ENCODE data around the gene C2orf76. TPM values are rescaled to one million over a fixed set of nuclear protein-coding genes. Genes with fewer than 3 reads are reported as not detected.
"Not testable (repeated sequence)": the region's sequence is repeated elsewhere in the genome, so short reads cannot be mapped to it uniquely, and the experiment has no call there.

C2orf76 gene
- total RNA-seq, 1 donor from 2014 or later = 3.0 TPM

DNA sequence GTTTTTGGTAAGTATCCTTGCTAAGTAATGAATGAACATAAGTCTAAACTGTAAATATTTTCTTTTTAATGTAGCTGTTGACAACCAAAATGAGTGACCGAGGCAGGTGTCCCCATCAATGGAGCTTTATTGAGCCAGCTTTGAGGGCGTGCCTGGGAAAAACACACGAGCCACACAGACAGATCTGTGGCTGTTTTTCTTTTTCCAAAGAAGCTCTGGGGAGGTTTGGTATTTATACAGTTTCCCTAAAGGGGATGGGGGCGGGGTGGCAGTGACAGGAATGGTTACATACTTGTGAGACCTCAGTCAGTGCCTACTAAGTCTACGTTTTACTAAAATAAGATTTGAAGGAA, 11.3 kb upstream of the C2orf76 start:
- no peak for DNase-seq (ENCODE audit: low spot score)
- no peak for ATAC-seq

GRCh38 chr2:119377294-119377992, 10.8 kb upstream of the C2orf76 start:
- ATAC-seq (no peak), DNase-seq (ENCODE audit: low spot score) (no peak)

GRCh38 chr2:119376810-119377209, 10.2 kb upstream of the C2orf76 start:
- DNase-seq (ENCODE audit: low spot score) (no peak), ATAC-seq (peak; percentile 23)

GRCh38 chr2:119376406-119376805, 9.8 kb upstream of the C2orf76 start:
- ATAC-seq; DNase-seq (ENCODE audit: low spot score): not testable (repeated sequence)

- DNase-seq (ENCODE audit: low spot score); ATAC-seq: not testable (repeated sequence)
Observed at GRCh38 chr2:119373907-119374745, 7.5 kb upstream of the C2orf76 start.

DNA sequence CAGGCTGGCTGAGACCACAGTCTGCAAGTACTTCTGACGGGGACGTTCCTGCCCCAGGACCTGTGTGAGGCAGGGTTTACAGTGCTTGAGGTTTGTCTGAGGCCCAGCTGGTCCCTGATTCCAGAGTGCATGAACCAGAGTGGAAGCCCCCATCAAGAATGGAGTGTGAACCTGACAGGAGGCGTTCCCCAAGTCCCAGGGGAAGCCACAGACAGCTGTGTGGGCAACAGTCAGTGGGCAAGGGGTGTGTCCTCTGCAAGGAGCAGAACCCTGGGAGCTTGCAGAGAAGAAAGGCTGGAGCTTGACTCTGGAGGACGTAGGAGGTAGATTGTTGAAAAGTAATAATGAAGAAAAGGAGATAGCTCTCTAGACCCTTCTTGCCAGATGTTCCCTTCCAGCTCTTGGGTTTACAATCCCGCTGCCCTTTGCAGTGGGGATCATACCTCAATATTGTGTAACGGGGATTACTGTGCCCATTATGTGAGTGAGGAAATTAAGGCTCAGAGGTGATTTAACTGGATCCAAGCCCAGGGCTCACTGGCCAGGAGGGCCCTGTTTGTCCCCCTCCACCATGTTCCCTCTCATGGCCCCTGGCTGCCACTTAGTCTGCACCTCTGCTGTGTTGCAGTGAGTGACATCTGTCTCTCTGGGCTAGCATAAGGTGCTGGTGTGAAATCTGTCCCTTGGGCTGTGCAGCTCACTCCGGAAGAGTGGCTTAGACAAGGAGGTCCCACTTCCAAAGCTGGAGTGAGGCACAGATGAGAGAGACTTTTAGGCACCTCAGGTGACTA, 6.3 kb upstream of the C2orf76 start:
- DNase-seq (ENCODE audit: low spot score) = no peak
- ATAC-seq = no peak

DNA sequence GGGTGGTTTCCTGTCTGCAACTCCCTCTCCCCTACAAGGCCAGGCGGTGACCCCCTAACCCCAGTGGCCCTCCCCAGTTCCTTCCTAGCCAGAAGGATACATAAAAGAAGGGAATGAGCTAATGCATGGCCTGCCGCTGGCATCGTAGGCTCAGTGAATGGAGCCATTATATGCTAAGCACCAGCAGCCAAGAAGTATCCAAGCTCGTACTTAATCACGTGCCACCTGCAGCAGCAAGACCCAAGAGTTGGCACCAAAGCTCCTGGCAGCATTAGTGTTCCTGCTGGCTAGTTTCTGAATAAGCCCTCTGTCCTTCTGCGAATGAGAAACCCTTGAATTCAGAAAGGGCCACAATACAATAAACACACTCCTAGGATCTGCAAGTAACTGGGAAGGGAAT, 4.5 kb upstream of the C2orf76 start:
- DNase-seq (ENCODE audit: low spot score) (no peak), ATAC-seq (no peak)

- DNase-seq (ENCODE audit: low spot score) (no peak), ATAC-seq (no peak)
Observed at GRCh38 chr2:119369845-119370244, 3.2 kb upstream of the C2orf76 start.

GRCh38 chr2:119367472-119368099, 952 bp upstream of the C2orf76 start:
- ATAC-seq (peak; percentile 78), DNase-seq (ENCODE audit: low spot score) (peak; percentile 89)

DNA sequence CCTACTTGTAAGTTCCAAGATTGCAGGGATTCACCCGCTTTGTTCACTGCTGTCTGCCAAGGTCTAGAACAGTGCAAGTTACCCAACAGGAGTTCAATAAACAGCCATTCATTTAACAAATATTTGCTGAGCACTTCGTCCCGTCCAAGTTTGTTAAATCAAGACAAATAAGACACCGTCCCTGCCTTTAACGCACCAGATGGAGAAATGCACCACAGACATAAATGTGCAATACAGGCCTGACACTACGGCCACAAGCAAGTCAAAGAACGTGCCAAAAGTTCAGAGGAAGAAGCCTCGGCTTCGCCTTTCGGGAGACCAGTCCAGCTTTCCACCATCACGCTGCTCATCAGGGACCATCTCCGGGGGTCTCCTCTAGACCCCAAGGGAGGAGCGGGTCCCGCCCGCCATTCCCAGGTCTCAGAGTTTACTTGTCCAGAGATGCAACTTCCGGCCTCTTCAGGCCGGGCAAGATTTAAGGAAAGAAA, 429 bp downstream of the C2orf76 start:
- DNase-seq (ENCODE audit: low spot score) (peak; percentile 76), ATAC-seq (peak; percentile 52)

DNA sequence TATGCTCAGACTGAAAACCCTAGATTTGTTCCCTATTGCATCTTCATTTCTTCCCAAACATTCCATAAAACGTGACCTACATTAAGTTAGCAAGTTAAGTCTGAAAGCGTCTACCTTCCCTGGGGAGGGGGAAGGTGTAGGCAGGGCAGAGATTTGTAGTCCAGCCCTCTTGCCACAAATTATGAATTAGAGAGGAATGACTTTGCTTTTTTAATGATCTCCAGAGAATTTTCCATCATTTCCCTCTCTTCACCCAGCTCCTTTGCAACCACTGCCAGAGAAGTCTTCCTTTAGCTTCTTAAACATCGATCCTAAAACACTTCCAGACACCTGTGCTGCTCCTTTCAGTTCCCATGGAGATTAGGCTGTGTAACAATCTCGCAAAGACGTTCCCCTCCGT, 1.2 kb downstream of the C2orf76 start:
- DNase-seq (ENCODE audit: low spot score) = no peak

DNA sequence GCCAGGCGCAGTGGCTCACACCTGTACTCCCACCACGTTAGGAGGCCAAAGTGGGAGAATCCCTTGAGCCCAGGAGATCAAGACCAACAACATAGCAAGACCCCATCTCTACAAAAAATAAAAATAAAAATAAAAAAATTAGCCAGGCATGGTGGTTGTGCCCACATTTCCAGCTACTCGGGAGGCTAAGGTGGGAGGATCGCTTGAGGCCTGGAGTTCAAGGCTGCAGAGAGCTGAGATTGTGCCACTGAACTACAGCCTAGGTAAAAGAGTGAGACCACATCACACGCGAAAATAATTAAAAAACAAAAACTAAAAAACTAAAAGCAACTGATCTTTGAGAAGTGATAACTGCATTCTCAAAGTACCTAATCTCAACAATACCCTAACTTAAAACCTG, 1.8 kb downstream of the C2orf76 start:
- ATAC-seq = no peak
- DNase-seq (ENCODE audit: low spot score) = no peak

More for the DNA sequence above, 1.2 kb downstream of the C2orf76 start:
- no peak for ATAC-seq

GRCh38 chr2:119360423-119360966, 6.1 kb downstream of the C2orf76 start:
- ATAC-seq = no peak
- DNase-seq (ENCODE audit: low spot score) = no peak

DNA sequence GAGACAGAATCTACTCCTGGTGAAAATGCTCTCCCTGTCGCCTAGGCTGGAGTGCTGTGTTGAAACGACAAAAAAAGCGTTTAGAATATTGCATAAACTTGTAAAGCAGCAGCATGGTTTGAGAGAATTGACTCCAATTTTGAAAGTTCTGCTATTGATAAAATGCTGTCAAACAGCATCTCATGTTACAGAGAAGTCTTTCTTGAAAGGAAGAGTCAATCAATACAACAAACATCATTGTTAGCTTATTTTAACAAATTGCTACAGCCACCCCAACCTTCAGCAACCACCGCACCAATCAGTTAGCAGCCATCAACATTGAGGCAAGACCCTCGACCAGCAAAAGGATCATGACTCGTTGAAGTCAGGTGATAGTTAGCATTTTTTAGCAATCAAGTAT, 6.9 kb downstream of the C2orf76 start:
- DNase-seq (ENCODE audit: low spot score) (no peak), ATAC-seq (no peak)

DNA sequence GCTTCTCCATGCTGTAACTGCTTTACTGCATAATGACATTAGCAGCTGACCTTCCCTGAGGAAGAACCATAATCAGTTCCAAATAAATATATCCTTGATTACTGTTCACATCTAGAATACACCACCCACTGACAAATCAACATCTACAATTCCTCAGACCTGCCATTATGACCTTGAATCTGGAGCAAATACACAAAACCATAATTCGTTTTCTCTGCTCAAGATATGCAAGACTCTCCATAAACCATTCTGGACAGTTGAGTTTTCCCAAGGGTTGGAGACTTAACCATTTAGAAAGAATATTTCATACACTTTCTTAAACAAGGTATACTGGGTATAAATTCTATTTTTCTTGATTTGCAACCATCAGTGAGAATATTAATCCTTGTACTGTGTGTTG, 11.8 kb downstream of the C2orf76 start:
- DNase-seq (ENCODE audit: low spot score) (no peak), ATAC-seq (no peak)

DNA sequence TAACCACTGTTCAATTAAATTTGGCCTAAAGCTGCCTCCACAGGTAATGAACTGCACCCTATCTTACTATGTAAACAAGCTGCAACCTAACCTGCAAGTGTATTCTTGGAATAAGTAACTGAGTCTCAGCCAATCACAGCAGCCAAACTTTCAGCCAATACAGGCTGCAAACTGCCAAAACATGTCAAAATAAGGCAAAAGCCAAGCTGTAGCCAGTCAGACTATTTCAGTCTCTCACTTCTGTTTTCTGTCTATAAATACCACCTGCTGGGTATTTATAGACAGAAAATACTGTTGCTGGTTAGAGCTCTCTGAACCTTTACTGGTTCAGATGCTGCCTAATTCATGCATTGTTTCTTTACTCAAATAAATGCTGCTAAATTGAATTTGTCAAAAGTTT, 14.3 kb downstream of the C2orf76 start:
- peak; percentile 97 for ATAC-seq
- DNase-seq (ENCODE audit: low spot score) = peak; percentile 77

DNA sequence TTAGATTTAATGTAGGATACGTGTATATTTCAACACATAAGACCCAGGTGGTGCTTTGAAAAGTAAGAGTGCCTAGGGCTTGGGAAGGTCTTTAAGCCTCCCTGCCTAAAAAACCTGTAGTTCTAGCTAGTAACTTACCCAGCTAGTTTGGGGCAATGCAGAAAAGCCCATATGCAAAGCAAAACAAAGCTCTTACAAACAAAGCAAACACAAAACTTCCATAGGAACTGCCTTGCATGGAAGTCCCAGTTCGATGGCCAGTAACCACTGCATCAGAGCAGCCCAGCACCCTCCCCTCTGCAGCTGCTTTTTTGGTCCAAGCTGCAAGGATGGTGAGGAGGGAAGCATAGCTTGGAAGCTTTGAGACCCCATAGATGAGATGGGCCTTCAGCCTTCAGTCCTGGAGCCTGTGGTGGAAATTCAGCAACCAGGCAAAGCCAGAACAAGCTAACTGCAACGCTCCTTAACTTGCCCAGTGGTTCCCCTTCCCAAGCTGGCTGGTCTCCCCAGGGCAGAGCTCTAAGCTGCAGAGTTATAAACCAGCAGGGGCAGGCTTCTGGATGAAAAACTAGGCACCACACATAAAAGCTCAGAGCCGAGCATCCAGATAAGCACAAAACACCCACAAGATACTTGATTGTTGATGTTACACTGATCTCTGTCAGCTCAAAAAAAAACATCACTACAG, 16.2 kb downstream of the C2orf76 start:
- ATAC-seq = no peak

DNA sequence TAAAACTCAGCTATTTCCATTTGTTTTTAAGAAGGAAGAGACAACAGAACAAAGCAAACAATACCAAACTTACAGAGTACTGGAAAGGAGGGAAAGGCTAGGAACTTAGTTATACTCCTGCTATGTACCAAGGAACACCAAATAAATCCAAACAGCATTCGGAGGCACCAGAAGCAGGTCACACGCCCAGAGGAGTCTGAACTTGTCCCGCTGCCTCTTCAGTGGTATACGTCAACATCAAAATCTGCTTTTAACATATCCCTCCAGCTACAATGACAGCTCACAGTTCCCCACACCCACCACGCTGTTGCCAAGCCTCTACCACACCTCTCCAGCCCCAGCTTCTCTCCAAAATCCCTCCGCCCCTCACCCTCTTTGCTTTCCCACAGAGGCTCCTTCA, 17.3 kb downstream of the C2orf76 start:
- no peak for DNase-seq (ENCODE audit: low spot score)
- ATAC-seq = no peak

More for the DNA sequence above, 16.2 kb downstream of the C2orf76 start:
- DNase-seq (ENCODE audit: low spot score) = no peak

GRCh38 chr2:119341684-119342083, 24.9 kb downstream of the C2orf76 start:
- DNase-seq (ENCODE audit: low spot score) (no peak), ATAC-seq (no peak)

DNA sequence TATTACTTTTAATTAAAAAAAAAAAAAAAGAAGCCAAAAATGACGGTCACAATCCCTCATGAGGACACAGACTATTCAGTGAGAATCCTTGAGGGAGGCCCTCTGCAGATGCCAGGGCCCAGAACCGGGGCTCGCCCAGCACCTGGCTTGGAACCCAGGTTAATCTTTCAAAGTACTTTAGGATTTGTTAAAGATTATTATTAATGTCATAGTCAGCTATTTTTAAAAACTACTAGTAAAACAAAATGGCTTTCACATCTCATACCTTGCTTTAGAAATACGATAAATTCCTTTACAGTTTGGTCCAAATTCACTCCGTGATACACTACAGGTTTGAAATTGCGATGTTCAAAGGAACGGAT, 27.1 kb downstream of the C2orf76 start:
- ATAC-seq = no peak
- DNase-seq (ENCODE audit: low spot score) = no peak
